ENCODE measurements around the gene CDC42EP1.

The CDC42EP1 gene

DNA sequence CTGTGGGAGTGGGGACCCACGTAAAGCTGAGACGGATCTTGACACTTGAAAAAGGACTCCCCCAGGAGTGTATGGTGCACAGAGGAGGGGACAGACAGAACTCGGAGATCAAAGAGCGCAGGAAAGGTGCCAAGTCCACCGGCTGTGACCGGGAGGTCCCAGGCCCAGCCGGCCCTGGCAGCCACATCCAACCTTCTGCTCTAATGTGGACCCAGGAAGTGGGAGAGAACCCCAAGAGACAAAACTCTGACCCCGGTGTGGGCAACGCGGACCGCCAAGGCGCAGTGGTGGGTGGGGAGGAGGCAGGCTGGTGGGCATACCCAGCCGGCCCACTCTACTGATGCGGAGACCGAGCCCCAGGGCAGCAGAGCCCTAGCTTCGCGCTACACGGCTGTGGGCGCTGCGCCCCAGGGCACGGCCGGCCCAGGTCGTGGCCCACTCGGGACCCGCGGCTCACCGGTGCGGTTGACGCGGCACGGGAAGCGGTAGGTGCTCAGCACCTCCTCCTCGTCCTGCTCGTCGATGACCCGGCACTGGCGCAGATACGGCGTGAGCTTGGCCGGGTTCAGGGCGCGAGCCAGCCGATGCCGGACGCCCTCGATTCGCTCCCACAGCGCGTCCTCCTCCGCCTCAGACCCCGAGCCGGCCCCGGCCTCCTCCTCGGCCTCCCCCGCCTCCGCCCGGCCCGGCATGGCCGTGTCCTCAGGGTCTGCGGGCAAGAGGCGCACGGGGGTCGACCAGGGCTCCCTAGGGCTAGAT, 41.6 kb upstream of the CDC42EP1 start:
- H4K20me1 ChIP-seq (ENCODE audit: insufficient read depth, low read length), result no peaks in the 10 kb centered on the region
- no peak overlapping the region for H2AFZ ChIP-seq (ENCODE audit: low read length)
- peaks cover 2% of the 10 kb centered on the region; the same call in 1 of the 2 replicates for H3K9me3 ChIP-seq (ENCODE audit: low read length)
- H3F3A ChIP-seq (ENCODE audit: insufficient read depth, low read length), result no peaks in the 10 kb centered on the region
- no peak overlapping the region for H3K4me3 ChIP-seq (ENCODE audit: low read depth, low read length, poor library complexity, severe bottlenecking)
- H3K79me2 ChIP-seq (ENCODE audit: insufficient read depth, low read length), result no peaks in the 10 kb centered on the region
- no peaks in the 10 kb centered on the region for H3K36me3 ChIP-seq (ENCODE audit: insufficient read depth, low read length)
- no peak overlapping the region for H3K9ac ChIP-seq (ENCODE audit: low read length)
- TF ChIP-seq, protein P1, sequence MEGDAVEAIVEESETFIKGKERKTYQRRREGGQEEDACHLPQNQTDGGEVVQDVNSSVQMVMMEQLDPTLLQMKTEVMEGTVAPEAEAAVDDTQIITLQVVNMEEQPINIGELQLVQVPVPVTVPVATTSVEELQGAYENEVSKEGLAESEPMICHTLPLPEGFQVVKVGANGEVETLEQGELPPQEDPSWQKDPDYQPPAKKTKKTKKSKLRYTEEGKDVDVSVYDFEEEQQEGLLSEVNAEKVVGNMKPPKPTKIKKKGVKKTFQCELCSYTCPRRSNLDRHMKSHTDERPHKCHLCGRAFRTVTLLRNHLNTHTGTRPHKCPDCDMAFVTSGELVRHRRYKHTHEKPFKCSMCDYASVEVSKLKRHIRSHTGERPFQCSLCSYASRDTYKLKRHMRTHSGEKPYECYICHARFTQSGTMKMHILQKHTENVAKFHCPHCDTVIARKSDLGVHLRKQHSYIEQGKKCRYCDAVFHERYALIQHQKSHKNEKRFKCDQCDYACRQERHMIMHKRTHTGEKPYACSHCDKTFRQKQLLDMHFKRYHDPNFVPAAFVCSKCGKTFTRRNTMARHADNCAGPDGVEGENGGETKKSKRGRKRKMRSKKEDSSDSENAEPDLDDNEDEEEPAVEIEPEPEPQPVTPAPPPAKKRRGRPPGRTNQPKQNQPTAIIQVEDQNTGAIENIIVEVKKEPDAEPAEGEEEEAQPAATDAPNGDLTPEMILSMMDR (IDR thresholded peaks at IDR 0.05; ENCODE audit: low read length), result no peak
- no peak for TF ChIP-seq EZH2 (IDR thresholded peaks at IDR 0.05; ENCODE audit: borderline replicate concordance, low read length)
- H3K4me1 ChIP-seq (ENCODE audit: insufficient read depth, low read length, severe bottlenecking), result no peaks in the 10 kb centered on the region
- peak overlapping the region; percentile 38 for H3K4me2 ChIP-seq (ENCODE audit: low read length)
- peaks cover 23% of the 10 kb centered on the region for H3K27me3 ChIP-seq (ENCODE audit: insufficient read depth, low read length)
- H3K27ac ChIP-seq (ENCODE audit: low read depth, low read length, poor library complexity, severe bottlenecking), result no peak overlapping the region
- H3K9me2 ChIP-seq (ENCODE audit: low read depth, low read length), result no peaks in the 10 kb centered on the region

DNA sequence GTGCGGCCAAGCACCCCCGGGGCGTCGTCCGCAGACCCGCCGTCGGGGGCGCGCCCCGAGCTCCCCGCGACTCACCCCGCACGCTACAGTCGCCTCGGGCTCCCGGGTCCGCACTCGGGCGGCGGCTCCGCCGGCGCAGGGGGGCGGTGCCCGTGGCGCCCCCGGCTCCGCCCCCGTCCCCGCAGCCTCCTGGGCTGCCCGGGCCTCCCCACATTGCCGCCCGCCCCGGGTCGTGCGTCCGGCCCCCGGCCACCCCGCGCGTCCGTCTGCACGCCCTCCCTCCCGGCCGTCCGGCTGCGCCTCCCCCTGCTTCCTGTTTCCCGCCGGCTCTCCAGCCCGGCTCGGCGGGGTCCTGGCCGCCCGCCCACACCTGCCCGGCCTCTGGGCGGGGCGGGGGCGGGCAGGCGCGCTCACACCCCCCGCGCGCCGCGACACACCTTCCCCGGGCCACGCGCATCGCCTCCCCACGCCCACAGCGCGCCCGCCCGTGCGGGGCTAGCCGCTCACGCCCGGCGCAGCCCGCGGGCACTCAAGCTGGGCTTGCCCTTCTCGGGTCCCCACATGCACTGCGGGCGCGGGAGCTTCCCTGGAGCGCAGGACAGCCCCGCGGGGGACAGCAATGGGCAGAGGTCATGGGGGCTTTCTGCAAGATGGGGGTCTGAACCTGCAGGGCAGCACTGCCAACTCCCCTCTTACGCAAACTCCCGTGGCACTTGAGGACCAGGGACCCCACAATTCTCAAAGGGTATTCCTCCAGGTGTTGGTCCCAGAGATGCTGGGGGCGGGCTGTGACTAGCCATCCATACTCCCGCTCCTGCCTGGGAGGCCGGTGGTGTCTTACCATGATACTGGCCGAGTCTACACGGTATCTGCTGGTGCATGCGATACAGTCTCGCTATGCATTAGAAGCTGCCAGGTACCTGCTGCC, 40.7 kb upstream of the CDC42EP1 start, which contains the start of gene CARD10:
Gene CARD10 (minus strand): TSS at position 148 of the 928 bp plus-strand sequence. CDS start 215 bp downstream, outside the sequence.
- H2AFZ ChIP-seq (ENCODE audit: low read length), result no peak within 1 kb of the TSS
- peaks cover 23% of the 10 kb centered on the region for H3K27me3 ChIP-seq (ENCODE audit: insufficient read depth, low read length)
- H3K9ac ChIP-seq (ENCODE audit: low read length), result no peak within 1 kb of the TSS
- no peaks in the 10 kb centered on the region for H3K79me2 ChIP-seq (ENCODE audit: insufficient read depth, low read length)
- H3K4me2 ChIP-seq (ENCODE audit: low read length), result peak within 1 kb of the TSS; percentile 38
- peaks cover 2% of the 10 kb centered on the region; the same call in 1 of the 2 replicates for H3K9me3 ChIP-seq (ENCODE audit: low read length)
- H4K20me1 ChIP-seq (ENCODE audit: insufficient read depth, low read length), result no peaks in the 10 kb centered on the region
- no peaks in the 10 kb centered on the region for H3K9me2 ChIP-seq (ENCODE audit: low read depth, low read length)
- H3F3A ChIP-seq (ENCODE audit: insufficient read depth, low read length), result no peaks in the 10 kb centered on the region
- no peak for TF ChIP-seq EZH2 (IDR thresholded peaks at IDR 0.05; ENCODE audit: borderline replicate concordance, low read length)
- TF ChIP-seq, protein P1 (IDR thresholded peaks at IDR 0.05; ENCODE audit: low read length), result no peak
- no peak within 1 kb of the TSS for H3K27ac ChIP-seq (ENCODE audit: low read depth, low read length, poor library complexity, severe bottlenecking)
- H3K4me3 ChIP-seq (ENCODE audit: low read depth, low read length, poor library complexity, severe bottlenecking), result peak within 1 kb of the TSS; percentile 21
- H3K4me1 ChIP-seq (ENCODE audit: insufficient read depth, low read length, severe bottlenecking), result no peaks in the 10 kb centered on the region
- no peaks in the 10 kb centered on the region for H3K36me3 ChIP-seq (ENCODE audit: insufficient read depth, low read length)

DNA sequence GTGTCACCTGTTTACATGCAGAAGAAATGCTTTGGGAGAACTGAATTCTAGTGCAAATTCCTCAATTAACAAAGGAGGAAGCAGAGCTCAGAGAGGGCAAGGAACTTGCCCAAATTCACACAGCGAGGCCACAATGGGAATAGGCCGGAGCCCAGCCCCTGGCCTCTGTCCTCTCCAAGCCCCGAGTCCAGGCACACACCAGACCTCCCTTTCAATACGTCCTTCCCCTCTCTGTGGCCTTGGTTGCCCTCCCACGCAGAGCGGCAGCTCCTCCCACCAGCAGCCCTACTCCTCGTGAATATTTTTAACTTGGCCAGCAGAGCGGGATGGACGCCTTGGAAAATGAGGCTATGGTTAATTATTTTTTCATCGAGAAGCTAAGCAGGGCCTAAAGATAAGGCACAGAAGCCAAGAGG, 39.5 kb upstream of the CDC42EP1 start:
- Histone ChIP-seq H3K4me1 (ENCODE audit: insufficient read depth, low read length, severe bottlenecking) (no peaks in the 10 kb centered on the region), H3F3A (ENCODE audit: insufficient read depth, low read length) (no peaks in the 10 kb centered on the region), H3K9me3 (ENCODE audit: low read length) (peaks cover 2% of the 10 kb centered on the region; the same call in 1 of the 2 replicates), H2AFZ (ENCODE audit: low read length) (no peak overlapping the region), H3K36me3 (ENCODE audit: insufficient read depth, low read length) (no peaks in the 10 kb centered on the region), H4K20me1 (ENCODE audit: insufficient read depth, low read length) (no peaks in the 10 kb centered on the region), H3K4me2 (ENCODE audit: low read length) (no peak overlapping the region), H3K9ac (ENCODE audit: low read length) (no peak overlapping the region), H3K27ac (ENCODE audit: low read depth, low read length, poor library complexity, severe bottlenecking) (no peak overlapping the region), H3K9me2 (ENCODE audit: low read depth, low read length) (no peaks in the 10 kb centered on the region), H3K4me3 (ENCODE audit: low read depth, low read length, poor library complexity, severe bottlenecking) (no peak overlapping the region), H3K27me3 (ENCODE audit: insufficient read depth, low read length) (peaks cover 23% of the 10 kb centered on the region), H3K79me2 (ENCODE audit: insufficient read depth, low read length) (no peaks in the 10 kb centered on the region)
- TF ChIP-seq, protein P1 (IDR thresholded peaks at IDR 0.05; ENCODE audit: low read length), result no peak
- no peak for TF ChIP-seq EZH2 (IDR thresholded peaks at IDR 0.05; ENCODE audit: borderline replicate concordance, low read length)
